Trophoblast cell (in vitro differentiated cells and primary cell): ENCODE data around the gene SRD5A1.

Source experiments
- DNase-seq, 2 donors: peaks; one replicate each; pipeline ENCODE4 v3.0.0-alpha.2; 2016
- H2AFZ ChIP-seq: 2 replicates; pipeline ENCODE4 v1.6.1; 2013; ENCODE audit warnings: low read length, moderate library complexity, mild to moderate bottlenecking; ENCODE audit not compliant: insufficient read depth, poor library complexity
- H2AK5ac ChIP-seq: 2 replicates; pipeline ENCODE4 v1.6.1; 2013; ENCODE audit warnings: mild to moderate bottlenecking, low read length
- H2BK120ac ChIP-seq: 2 replicates; pipeline ENCODE4 v1.6.1; 2013; ENCODE audit warnings: low read length, mild to moderate bottlenecking, moderate library complexity; ENCODE audit not compliant: insufficient read depth, poor library complexity
- H2BK12ac ChIP-seq: 2 replicates; pipeline ENCODE4 v1.6.1; 2013; ENCODE audit warnings: mild to moderate bottlenecking, low read length, moderate library complexity
- H2BK5ac ChIP-seq: 2 replicates; pipeline ENCODE4 v1.6.1; 2013; ENCODE audit warnings: low read length, low read depth, moderate library complexity, mild to moderate bottlenecking; ENCODE audit not compliant: poor library complexity
- H3K14ac ChIP-seq: 2 replicates; pipeline ENCODE4 v1.6.1; 2013; ENCODE audit warnings: mild to moderate bottlenecking, low read length
- H3K18ac ChIP-seq: 2 replicates; pipeline ENCODE4 v1.6.1; 2013; ENCODE audit warnings: mild to moderate bottlenecking, low read length
- H3K23ac ChIP-seq: 2 replicates; pipeline ENCODE4 v1.6.1; 2013; ENCODE audit warnings: low read length
- H3K27ac ChIP-seq: 2 replicates; pipeline ENCODE4 v1.5.1; 2013; ENCODE audit warnings: low read depth, mild to moderate bottlenecking, inconsistent platforms, low read length, moderate library complexity
- H3K27me3 ChIP-seq: 2 replicates; pipeline ENCODE4 v1.6.1; 2013; ENCODE audit warnings: inconsistent platforms, mild to moderate bottlenecking, low read length, moderate library complexity; ENCODE audit not compliant: insufficient read depth
- H3K36me3 ChIP-seq, 2 experiments: 1 replicate in 1 of 2; 2 replicates in 1 of 2; pipeline ENCODE4 v1.6.1; 2013; ENCODE audit warnings: low read length in 2 of 2, mild to moderate bottlenecking in 2 of 2, moderate library complexity in 1 of 2; ENCODE audit not compliant: insufficient read depth in 2 of 2, control insufficient read depth in 1 of 2
- H3K4ac ChIP-seq: 2 replicates; pipeline ENCODE4 v1.6.1; 2013; ENCODE audit warnings: low read depth, mild to moderate bottlenecking, low read length, moderate library complexity
- H3K4me1 ChIP-seq, 2 experiments: 1 replicate in 1 of 2; 2 replicates in 1 of 2; pipeline ENCODE4 v1.6.1; 2013; ENCODE audit warnings: low read length in 2 of 2, mild to moderate bottlenecking in 2 of 2, moderate library complexity in 1 of 2; ENCODE audit not compliant: insufficient read depth in 2 of 2, control insufficient read depth in 1 of 2
- H3K4me2 ChIP-seq: 2 replicates; pipeline ENCODE4 v1.6.1; 2013; ENCODE audit warnings: inconsistent platforms, mild to moderate bottlenecking, low read length, moderate library complexity
- H3K4me3 ChIP-seq: 2 replicates; pipeline ENCODE4 v1.5.1; 2013; ENCODE audit warnings: mild to moderate bottlenecking, low read depth, low read length, inconsistent platforms
- H3K79me1 ChIP-seq: one replicate; pipeline ENCODE4 v1.6.1; 2013; ENCODE audit warnings: low read length
- H3K79me2 ChIP-seq: 2 replicates; pipeline ENCODE4 v1.6.1; 2013; ENCODE audit warnings: low read length, mild to moderate bottlenecking; ENCODE audit not compliant: control insufficient read depth, insufficient read depth, poor library complexity
- H3K9ac ChIP-seq: 2 replicates; pipeline ENCODE4 v1.6.1; 2013; ENCODE audit warnings: mild to moderate bottlenecking, low read length
- H3K9me3 ChIP-seq: 2 replicates; pipeline ENCODE4 v1.6.1; 2013; ENCODE audit warnings: low read depth, mild to moderate bottlenecking, control low read depth, inconsistent platforms, low read length; ENCODE audit not compliant: insufficient read depth
- H4K12ac ChIP-seq: 2 replicates; pipeline ENCODE4 v1.6.1; 2013; ENCODE audit warnings: low read depth, mild to moderate bottlenecking, low read length, moderate library complexity
- H4K8ac ChIP-seq: 2 replicates; pipeline ENCODE4 v1.6.1; 2013; ENCODE audit warnings: low read depth, mild to moderate bottlenecking, low read length, moderate library complexity
- H4K91ac ChIP-seq: one replicate; pipeline ENCODE4 v1.6.1; 2013; ENCODE audit warnings: low read depth, mild to moderate bottlenecking, low read length, moderate library complexity
- WGBS: extraction: QIAGEN DNeasy Blood & Tissue Kit; methylation state at CpG from one replicate; pipeline ENCODE4 v1.1.7; 2013; ENCODE audit warnings: missing lambda C conversion rate; ENCODE audit not compliant: insufficient read length, insufficient coverage; ENCODE audit errors: extremely low coverage; 5-methylcytosine and 5-hydroxymethylcytosine counted together

Gene SRD5A1

DNA sequence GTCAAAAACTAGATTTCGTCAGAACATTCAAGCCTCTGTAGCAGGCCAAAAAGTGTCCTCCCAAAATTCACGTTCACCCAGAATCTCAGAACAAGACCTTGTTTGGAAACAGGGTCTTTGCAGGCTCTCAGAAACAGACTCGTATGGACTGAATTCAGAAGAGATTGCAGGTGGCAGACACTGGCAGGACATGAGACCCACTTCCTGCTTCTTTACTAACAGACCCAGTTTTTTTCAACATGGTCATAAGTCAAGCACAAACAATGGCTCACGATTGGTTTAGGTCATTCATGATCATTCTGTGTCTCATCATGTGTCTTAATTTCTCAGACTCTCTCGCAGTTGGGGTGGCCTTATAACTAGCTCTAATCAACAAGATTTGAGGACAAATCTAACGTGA lies 74.6 kb downstream of the SRD5A1 start:
- no peak overlapping the region for H4K8ac ChIP-seq
- H4K91ac ChIP-seq = no peak overlapping the region
- H3K23ac ChIP-seq = no peak overlapping the region
- H3K4ac ChIP-seq = no peak overlapping the region
- H3K36me3 ChIP-seq = no peaks in the 10 kb centered on the region
- WGBS = no CpG with 5 or more reads among the region's 6 CpGs
- peaks cover 5% of the 10 kb centered on the region for H3K79me2 ChIP-seq
- no peak overlapping the region for H3K4me2 ChIP-seq
- H3K4me1 ChIP-seq = peaks cover 17 to 26% of the 10 kb centered on the region in 2 experiments
- no peak overlapping the region for H2BK12ac ChIP-seq
- no peak overlapping the region for H3K4me3 ChIP-seq
- no peak overlapping the region for H2BK120ac ChIP-seq
- no peak overlapping the region for H2AK5ac ChIP-seq
- no peak overlapping the region for H3K27ac ChIP-seq
- H3K9me3 ChIP-seq = no peaks in the 10 kb centered on the region
- H2BK5ac ChIP-seq = no peak overlapping the region
- H2AFZ ChIP-seq = no peak overlapping the region
- H4K12ac ChIP-seq = no peak overlapping the region
- H3K9ac ChIP-seq = no peak overlapping the region
- no peak overlapping the region for H3K14ac ChIP-seq
- DNase-seq = no peak
- H3K18ac ChIP-seq = no peak overlapping the region
- H3K79me1 ChIP-seq = peaks cover 15% of the 10 kb centered on the region
- no peaks in the 10 kb centered on the region for H3K27me3 ChIP-seq

DNA sequence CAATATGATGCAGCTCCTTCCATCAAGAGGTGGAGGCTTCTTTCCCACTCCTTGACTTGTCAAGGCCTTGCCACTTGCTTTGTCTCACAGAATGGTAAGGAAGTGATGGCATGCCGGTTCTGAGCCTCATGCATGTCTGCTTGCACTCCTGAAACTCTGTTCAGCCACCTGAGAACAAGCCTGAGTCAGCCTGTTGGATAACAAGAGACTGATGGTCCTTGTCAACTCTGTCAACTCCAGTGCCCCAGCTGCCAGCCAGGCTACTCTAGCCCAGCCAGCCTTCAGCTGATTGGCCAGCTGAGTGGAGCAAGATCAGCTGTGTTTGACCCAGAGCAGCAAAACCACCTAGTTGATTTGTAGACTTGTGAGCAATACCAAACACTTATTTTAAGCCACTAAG lies 75.6 kb downstream of the SRD5A1 start:
- no peak overlapping the region for H3K23ac ChIP-seq
- no peak overlapping the region for H3K4me2 ChIP-seq
- H4K91ac ChIP-seq = no peak overlapping the region
- no peaks in the 10 kb centered on the region for H3K27me3 ChIP-seq
- peaks cover 16% of the 10 kb centered on the region for H3K79me1 ChIP-seq
- no CpG with 5 or more reads among the region's 1 CpG for WGBS
- no peak overlapping the region for H2BK5ac ChIP-seq
- H3K4ac ChIP-seq = no peak overlapping the region
- no peak overlapping the region for H2BK120ac ChIP-seq
- H3K9ac ChIP-seq = no peak overlapping the region
- no peak for DNase-seq
- H3K36me3 ChIP-seq = no peaks in the 10 kb centered on the region
- no peak overlapping the region for H3K4me3 ChIP-seq
- no peak overlapping the region for H3K27ac ChIP-seq
- H4K8ac ChIP-seq = no peak overlapping the region
- H3K79me2 ChIP-seq = peaks cover 5% of the 10 kb centered on the region
- no peak overlapping the region for H4K12ac ChIP-seq
- H2AFZ ChIP-seq = no peak overlapping the region
- H3K14ac ChIP-seq = no peak overlapping the region
- no peak overlapping the region for H2AK5ac ChIP-seq
- no peaks in the 10 kb centered on the region for H3K9me3 ChIP-seq
- peaks cover 13 to 25% of the 10 kb centered on the region in 2 experiments for H3K4me1 ChIP-seq
- H3K18ac ChIP-seq = no peak overlapping the region
- no peak overlapping the region for H2BK12ac ChIP-seq

- Histone ChIP-seq H3K79me1 (peaks cover 16% of the 10 kb centered on the region), H3K9me3 (no peaks in the 10 kb centered on the region), H3K4me3 (no peak overlapping the region), H2BK12ac (no peak overlapping the region), H3K79me2 (peaks cover 15% of the 10 kb centered on the region), H2AK5ac (no peak overlapping the region), H2BK5ac (no peak overlapping the region), H2AFZ (no peak overlapping the region), H3K14ac (no peak overlapping the region), H3K36me3 (no peaks in the 10 kb centered on the region), H3K4me1 (peaks cover 9 to 14% of the 10 kb centered on the region in 2 experiments), H3K4ac (no peak overlapping the region), H4K12ac (no peak overlapping the region), H4K91ac (no peak overlapping the region), H2BK120ac (no peak overlapping the region), H3K27me3 (no peaks in the 10 kb centered on the region), H4K8ac (no peak overlapping the region), H3K27ac (no peak overlapping the region), H3K23ac (no peak overlapping the region), H3K18ac (no peak overlapping the region), H3K4me2 (no peak overlapping the region), H3K9ac (no peak overlapping the region)
- WGBS = no CpG with 5 or more reads among the region's 5 CpGs
- DNase-seq = peak; percentile 35 to 60
Observed at GRCh38 chr5:6710070-6710469, 76.8 kb downstream of the SRD5A1 start.

- no peaks in the 10 kb centered on the region for H3K27me3 ChIP-seq
- H3K9me3 ChIP-seq = no peaks in the 10 kb centered on the region
- H4K91ac ChIP-seq = no peak overlapping the region
- H2AK5ac ChIP-seq = no peak overlapping the region
- no peak overlapping the region for H3K4ac ChIP-seq
- H3K23ac ChIP-seq = no peak overlapping the region
- H3K4me1 ChIP-seq = peaks cover 5 to 13% of the 10 kb centered on the region in 2 experiments
- DNase-seq = no peak
- H2BK120ac ChIP-seq = no peak overlapping the region
- no peak overlapping the region for H2BK5ac ChIP-seq
- H3K79me2 ChIP-seq = peaks cover 15% of the 10 kb centered on the region
- H3K9ac ChIP-seq = no peak overlapping the region
- WGBS = no CpG with 5 or more reads among the region's 13 CpGs
- H4K12ac ChIP-seq = no peak overlapping the region
- no peaks in the 10 kb centered on the region for H3K36me3 ChIP-seq
- no peak overlapping the region for H3K4me3 ChIP-seq
- H3K18ac ChIP-seq = no peak overlapping the region
- no peak overlapping the region for H3K4me2 ChIP-seq
- no peak overlapping the region for H3K27ac ChIP-seq
- H4K8ac ChIP-seq = no peak overlapping the region
- H3K79me1 ChIP-seq = peaks cover 15% of the 10 kb centered on the region
- no peak overlapping the region for H2AFZ ChIP-seq
- no peak overlapping the region for H2BK12ac ChIP-seq
- no peak overlapping the region for H3K14ac ChIP-seq
Observed at GRCh38 chr5:6710551-6711318, 77.5 kb downstream of the SRD5A1 start.
